GM23338 (cell line): ENCODE data around the gene LGALS12. TPM values are rescaled to one million over a fixed set of nuclear protein-coding genes. Genes with fewer than 3 reads are reported as not detected.

Experiments used
- ATAC-seq: fragments of 200-7000 bp; cut with Tn5 transposase; 3 replicates; pipeline ENCODE4 v1.9.1; 2020
- DNase-seq: peaks from one replicate; pipeline ENCODE4 v3.0.0-alpha.2; 2015; ENCODE audit warnings: low spot score
- H2AFZ ChIP-seq: fragments of 200-600 bp; sonication (generic); 2 replicates; pipeline ENCODE4 v1.8.0; 2016; ENCODE audit warnings: antibody characterized with exemption, mild to moderate bottlenecking, moderate library complexity
- H3F3A ChIP-seq: fragments of 200-600 bp; sonication (generic); replicated peaks from 2 replicates; pipeline ENCODE4 v1.8.0; 2017; ENCODE audit warnings: antibody characterized with exemption, mixed run types, low read depth
- H3K27ac ChIP-seq: fragments of 200-600 bp; sonication (generic); 2 replicates; pipeline ENCODE4 v1.6.1; 2016; ENCODE audit warnings: low read depth
- H3K27me3 ChIP-seq: fragments of 200-600 bp; sonication (generic); 2 replicates; pipeline ENCODE4 v1.8.0; 2016; ENCODE audit warnings: mild to moderate bottlenecking, mixed run types, moderate library complexity; ENCODE audit not compliant: insufficient read depth
- H3K36me3 ChIP-seq: fragments of 200-600 bp; sonication (generic); 2 replicates; pipeline ENCODE4 v1.8.0; 2016; ENCODE audit warnings: mild to moderate bottlenecking; ENCODE audit not compliant: insufficient read depth
- H3K4me1 ChIP-seq: fragments of 200-600 bp; sonication (generic); 2 replicates; pipeline ENCODE4 v1.8.0; 2016; ENCODE audit warnings: mild to moderate bottlenecking, moderate library complexity; ENCODE audit not compliant: insufficient read depth
- H3K4me2 ChIP-seq: fragments of 200-600 bp; sonication (generic); 2 replicates; pipeline ENCODE4 v1.7.1; 2017; ENCODE audit warnings: mixed run types
- H3K4me3 ChIP-seq: fragments of 200-600 bp; sonication (generic); 2 replicates; pipeline ENCODE4 v1.6.1; 2016; ENCODE audit warnings: mixed run types
- H3K79me2 ChIP-seq: fragments of 200-600 bp; sonication (generic); replicated peaks from 2 replicates; pipeline ENCODE4 v1.8.0; 2017; ENCODE audit warnings: mild to moderate bottlenecking; ENCODE audit not compliant: insufficient read depth
- H3K9me2 ChIP-seq: fragments of 200-600 bp; sonication (generic); 2 replicates; pipeline ENCODE4 v1.8.0; 2017; ENCODE audit not compliant: insufficient read depth
- H4K20me1 ChIP-seq: fragments of 200-600 bp; sonication (generic); replicated peaks from 2 replicates; pipeline ENCODE4 v1.8.0; 2017; ENCODE audit warnings: mild to moderate bottlenecking; ENCODE audit not compliant: insufficient read depth
- H3K27ac Mint-ChIP-seq: 2 replicates; pipeline ENCODE4 v1.8.0; 2020; ENCODE audit warnings: inconsistent platforms, mild to moderate bottlenecking, moderate library complexity, mixed read lengths
- H3K27me3 Mint-ChIP-seq: 3 replicates; pipeline ENCODE4 v1.8.0; 2022; ENCODE audit warnings: low read depth, mild to moderate bottlenecking, moderate library complexity, mixed read lengths, inconsistent platforms; ENCODE audit not compliant: insufficient read depth, poor library complexity
- H3K36me3 Mint-ChIP-seq: 3 replicates; pipeline ENCODE4 v1.8.0; 2021; ENCODE audit warnings: low read depth, mild to moderate bottlenecking, inconsistent platforms, moderate library complexity, mixed read lengths
- H3K4me1 Mint-ChIP-seq: 3 replicates; pipeline ENCODE4 v1.8.0; 2020; ENCODE audit warnings: mild to moderate bottlenecking, inconsistent platforms, mixed read lengths
- H3K4me3 Mint-ChIP-seq: 3 replicates; pipeline ENCODE4 v1.8.0; 2021; ENCODE audit warnings: moderate library complexity, mild to moderate bottlenecking, inconsistent platforms, mixed read lengths
- H3K9me3 Mint-ChIP-seq: 3 replicates; pipeline ENCODE4 v1.8.0; 2020; ENCODE audit warnings: moderate library complexity, mild to moderate bottlenecking, inconsistent platforms, mixed read lengths
- JUNB ChIP-seq: IDR thresholded peaks from one replicate; pipeline ENCODE4 v1.6.1; 2016; ENCODE audit warnings: antibody characterized with exemption; ENCODE audit not compliant: unreplicated experiment
- NANOG ChIP-seq: IDR thresholded peaks from 2 replicates; pipeline ENCODE4 v1.6.1; 2016; ENCODE audit warnings: antibody characterized with exemption, borderline replicate concordance
- ZNF114 ChIP-seq: fragments of 250-450 bp; sonication (Bioruptor Pico); IDR thresholded peaks from 2 replicates; pipeline ENCODE4 v1.5.0; 2020; ENCODE audit warnings: mild to moderate bottlenecking, moderate library complexity
- ZNF331 ChIP-seq: fragments of 250-450 bp; sonication (Bioruptor Pico); IDR thresholded peaks from 2 replicates; pipeline ENCODE4 v1.5.0; 2020; ENCODE audit warnings: low read depth, mild to moderate bottlenecking, moderate library complexity
- polyA plus RNA-seq: library from polyadenylated mRNA; unstranded; fragments of >200 nt; fragmentation: Nextera tagmentation; extraction: Ambion mirVana; gene quantifications from 2 replicates; pipeline ENCODE4 v1.2.1, GENCODE V29; 2016
- total RNA-seq: library from RNA; depleted of rRNA; stranded (reverse); fragments of >200 nt; shearing (Covaris generic); gene quantifications from 2 replicates; pipeline ENCODE4 v1.2.3, GENCODE V29; 2014
- TF ChIP-seq, protein P1 (sequence below), 2 experiments: fragments of 200-600 bp in 1 of 2; sonication (generic) in 1 of 2; conservative IDR thresholded peaks; 2 replicates each; pipeline versions ENCODE4 v1.5.1 to v1.6.1; 2016 to 2017; ENCODE audit warnings: antibody characterized with exemption in 2 of 2, low read depth in 2 of 2, mild to moderate bottlenecking in 2 of 2, moderate library complexity in 1 of 2
- TF ChIP-seq, protein P2 (sequence below): fragments of 250-450 bp; sonication (Bioruptor Pico); IDR thresholded peaks from 2 replicates; pipeline ENCODE4 v1.5.0; 2020; ENCODE audit warnings: mild to moderate bottlenecking, moderate library complexity

The LGALS12 gene
- total and polyA plus RNA-seq, 2 experiments from 2014 or later = 0.94 to 1.2 TPM

- DNase-seq = no peak
- H4K20me1 ChIP-seq = no peaks in the 10 kb centered on the region
- TF ChIP-seq ZNF331 (CRISPR knock-in tag) = no peak
- no peak for TF ChIP-seq ZNF114
- TF ChIP-seq JUNB = no peak
- TF ChIP-seq NANOG = no peak
- TF ChIP-seq, protein P1, sequence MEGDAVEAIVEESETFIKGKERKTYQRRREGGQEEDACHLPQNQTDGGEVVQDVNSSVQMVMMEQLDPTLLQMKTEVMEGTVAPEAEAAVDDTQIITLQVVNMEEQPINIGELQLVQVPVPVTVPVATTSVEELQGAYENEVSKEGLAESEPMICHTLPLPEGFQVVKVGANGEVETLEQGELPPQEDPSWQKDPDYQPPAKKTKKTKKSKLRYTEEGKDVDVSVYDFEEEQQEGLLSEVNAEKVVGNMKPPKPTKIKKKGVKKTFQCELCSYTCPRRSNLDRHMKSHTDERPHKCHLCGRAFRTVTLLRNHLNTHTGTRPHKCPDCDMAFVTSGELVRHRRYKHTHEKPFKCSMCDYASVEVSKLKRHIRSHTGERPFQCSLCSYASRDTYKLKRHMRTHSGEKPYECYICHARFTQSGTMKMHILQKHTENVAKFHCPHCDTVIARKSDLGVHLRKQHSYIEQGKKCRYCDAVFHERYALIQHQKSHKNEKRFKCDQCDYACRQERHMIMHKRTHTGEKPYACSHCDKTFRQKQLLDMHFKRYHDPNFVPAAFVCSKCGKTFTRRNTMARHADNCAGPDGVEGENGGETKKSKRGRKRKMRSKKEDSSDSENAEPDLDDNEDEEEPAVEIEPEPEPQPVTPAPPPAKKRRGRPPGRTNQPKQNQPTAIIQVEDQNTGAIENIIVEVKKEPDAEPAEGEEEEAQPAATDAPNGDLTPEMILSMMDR (conservative IDR thresholded peaks at IDR 0.05; ENCODE audit: low read depth in 2 of 2) = peak in 1 of 2 experiments; percentile 47; a peak in 1 of 4 replicates
- TF ChIP-seq, protein P2, sequence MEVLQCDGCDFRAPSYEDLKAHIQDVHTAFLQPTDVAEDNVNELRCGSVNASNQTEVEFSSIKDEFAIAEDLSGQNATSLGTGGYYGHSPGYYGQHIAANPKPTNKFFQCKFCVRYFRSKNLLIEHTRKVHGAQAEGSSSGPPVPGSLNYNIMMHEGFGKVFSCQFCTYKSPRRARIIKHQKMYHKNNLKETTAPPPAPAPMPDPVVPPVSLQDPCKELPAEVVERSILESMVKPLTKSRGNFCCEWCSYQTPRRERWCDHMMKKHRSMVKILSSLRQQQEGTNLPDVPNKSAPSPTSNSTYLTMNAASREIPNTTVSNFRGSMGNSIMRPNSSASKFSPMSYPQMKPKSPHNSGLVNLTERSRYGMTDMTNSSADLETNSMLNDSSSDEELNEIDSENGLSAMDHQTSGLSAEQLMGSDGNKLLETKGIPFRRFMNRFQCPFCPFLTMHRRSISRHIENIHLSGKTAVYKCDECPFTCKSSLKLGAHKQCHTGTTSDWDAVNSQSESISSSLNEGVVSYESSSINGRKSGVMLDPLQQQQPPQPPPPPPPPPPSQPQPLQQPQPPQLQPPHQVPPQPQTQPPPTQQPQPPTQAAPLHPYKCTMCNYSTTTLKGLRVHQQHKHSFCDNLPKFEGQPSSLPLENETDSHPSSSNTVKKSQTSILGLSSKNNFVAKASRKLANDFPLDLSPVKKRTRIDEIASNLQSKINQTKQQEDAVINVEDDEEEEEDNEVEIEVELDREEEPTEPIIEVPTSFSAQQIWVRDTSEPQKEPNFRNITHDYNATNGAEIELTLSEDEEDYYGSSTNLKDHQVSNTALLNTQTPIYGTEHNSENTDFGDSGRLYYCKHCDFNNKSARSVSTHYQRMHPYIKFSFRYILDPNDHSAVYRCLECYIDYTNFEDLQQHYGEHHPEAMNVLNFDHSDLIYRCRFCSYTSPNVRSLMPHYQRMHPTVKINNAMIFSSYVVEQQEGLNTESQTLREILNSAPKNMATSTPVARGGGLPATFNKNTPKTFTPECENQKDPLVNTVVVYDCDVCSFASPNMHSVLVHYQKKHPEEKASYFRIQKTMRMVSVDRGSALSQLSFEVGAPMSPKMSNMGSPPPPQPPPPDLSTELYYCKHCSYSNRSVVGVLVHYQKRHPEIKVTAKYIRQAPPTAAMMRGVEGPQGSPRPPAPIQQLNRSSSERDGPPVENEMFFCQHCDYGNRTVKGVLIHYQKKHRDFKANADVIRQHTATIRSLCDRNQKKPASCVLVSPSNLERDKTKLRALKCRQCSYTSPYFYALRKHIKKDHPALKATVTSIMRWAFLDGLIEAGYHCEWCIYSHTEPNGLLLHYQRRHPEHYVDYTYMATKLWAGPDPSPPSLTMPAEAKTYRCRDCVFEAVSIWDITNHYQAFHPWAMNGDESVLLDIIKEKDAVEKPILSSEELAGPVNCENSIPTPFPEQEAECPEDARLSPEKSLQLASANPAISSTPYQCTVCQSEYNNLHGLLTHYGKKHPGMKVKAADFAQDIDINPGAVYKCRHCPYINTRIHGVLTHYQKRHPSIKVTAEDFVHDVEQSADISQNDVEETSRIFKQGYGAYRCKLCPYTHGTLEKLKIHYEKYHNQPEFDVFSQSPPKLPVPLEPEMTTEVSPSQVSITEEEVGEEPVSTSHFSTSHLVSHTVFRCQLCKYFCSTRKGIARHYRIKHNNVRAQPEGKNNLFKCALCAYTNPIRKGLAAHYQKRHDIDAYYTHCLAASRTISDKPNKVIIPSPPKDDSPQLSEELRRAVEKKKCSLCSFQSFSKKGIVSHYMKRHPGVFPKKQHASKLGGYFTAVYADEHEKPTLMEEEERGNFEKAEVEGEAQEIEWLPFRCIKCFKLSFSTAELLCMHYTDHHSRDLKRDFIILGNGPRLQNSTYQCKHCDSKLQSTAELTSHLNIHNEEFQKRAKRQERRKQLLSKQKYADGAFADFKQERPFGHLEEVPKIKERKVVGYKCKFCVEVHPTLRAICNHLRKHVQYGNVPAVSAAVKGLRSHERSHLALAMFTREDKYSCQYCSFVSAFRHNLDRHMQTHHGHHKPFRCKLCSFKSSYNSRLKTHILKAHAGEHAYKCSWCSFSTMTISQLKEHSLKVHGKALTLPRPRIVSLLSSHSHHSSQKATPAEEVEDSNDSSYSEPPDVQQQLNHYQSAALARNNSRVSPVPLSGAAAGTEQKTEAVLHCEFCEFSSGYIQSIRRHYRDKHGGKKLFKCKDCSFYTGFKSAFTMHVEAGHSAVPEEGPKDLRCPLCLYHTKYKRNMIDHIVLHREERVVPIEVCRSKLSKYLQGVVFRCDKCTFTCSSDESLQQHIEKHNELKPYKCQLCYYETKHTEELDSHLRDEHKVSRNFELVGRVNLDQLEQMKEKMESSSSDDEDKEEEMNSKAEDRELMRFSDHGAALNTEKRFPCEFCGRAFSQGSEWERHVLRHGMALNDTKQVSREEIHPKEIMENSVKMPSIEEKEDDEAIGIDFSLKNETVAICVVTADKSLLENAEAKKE (CRISPR knock-in tag) = no peak
- H3K79me2 ChIP-seq = no peaks in the 10 kb centered on the region
- Mint-ChIP-seq H3K36me3 (no peaks in the 10 kb centered on the region), H3K9me3 (no peaks in the 10 kb centered on the region), H3K27me3 (peaks cover 2% of the 10 kb centered on the region), H3K27ac (no peak overlapping the region), H3K4me1 (peaks cover 16% of the 10 kb centered on the region), H3K4me3 (no peak overlapping the region)
- H3K27me3 ChIP-seq = no peaks in the 10 kb centered on the region
- H3K9me2 ChIP-seq = 0 out of 2 replicates have a peak, but pooled peaks cover 4% of the 10 kb centered on the region
- no peak overlapping the region for H3K4me2 ChIP-seq
- H3K4me3 ChIP-seq = no peak overlapping the region
- no peaks in the 10 kb centered on the region for H3K36me3 ChIP-seq
- no peaks in the 10 kb centered on the region; the same call in 1 of the 2 replicates for H3F3A ChIP-seq
- no peak for ATAC-seq
- H3K27ac ChIP-seq = no peak overlapping the region
- peaks cover 3% of the 10 kb centered on the region for H3K4me1 ChIP-seq
- H2AFZ ChIP-seq = peak overlapping the region; percentile 69
Observed at GRCh38 chr11:63511048-63511748, 5.3 kb downstream of the LGALS12 start.
